Central memory CD4-positive, alpha-beta T cell (primary cell): ENCODE results near the gene KCNMA1.
"Not testable (repeated sequence)": the region's sequence is repeated elsewhere in the genome, so short reads cannot be mapped to it uniquely, and the experiment has no call there.

Source experiments
- DNase-seq: peaks from one replicate; pipeline ENCODE4 v3.0.0; 2022

The KCNMA1 gene

DNA sequence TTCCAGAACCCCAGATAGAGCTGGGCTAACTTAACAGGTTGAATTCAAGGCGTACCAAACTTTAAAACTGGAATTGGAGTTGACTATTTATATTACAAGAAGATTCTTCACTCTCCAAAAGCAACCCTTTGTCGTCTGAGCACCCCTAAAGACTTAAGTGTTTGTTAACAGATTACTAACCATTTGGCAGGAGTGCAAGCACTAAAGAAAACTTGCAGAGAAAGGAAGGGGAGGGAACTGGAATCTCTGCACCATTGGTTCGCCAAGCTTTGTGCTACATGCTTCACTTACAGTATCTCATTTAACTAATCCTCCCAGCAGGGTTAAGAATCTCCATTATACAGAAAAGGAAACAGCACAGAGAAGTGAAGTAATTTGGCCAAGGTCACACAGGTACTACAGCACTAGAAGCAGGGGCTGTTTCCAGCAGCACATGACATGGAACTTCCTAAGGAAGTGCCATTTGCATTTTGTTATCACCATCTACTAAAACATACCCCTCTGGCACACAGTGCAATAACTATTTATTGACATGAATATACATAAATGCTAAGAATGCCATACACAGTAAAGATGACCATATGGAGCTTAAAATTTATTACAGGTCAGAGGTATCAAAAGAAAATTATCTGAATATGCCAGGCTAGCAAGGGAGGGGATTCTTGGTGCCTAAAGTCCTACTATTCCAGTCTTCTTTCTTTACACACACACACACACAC is 201.2 kb downstream of the KCNMA1 start:
- DNase-seq, result no peak

DNA sequence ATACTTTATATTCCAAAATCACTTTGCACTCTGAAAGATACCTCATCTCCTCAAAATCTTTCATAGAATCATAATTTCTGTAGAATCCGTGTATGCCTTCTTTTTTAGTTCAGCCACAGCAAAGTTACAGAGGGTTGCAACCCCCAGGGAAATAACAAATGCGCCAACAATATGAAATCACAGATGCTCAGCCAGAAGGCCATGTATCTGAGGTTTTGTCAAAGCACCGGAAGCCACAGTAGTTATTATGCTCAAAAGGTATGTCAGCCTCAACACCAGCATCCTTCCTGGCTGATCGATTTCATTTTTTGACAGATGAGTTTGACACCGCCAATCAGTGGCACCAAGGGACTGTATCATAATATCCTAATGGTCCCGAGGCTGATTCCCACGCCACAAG is 204.1 kb downstream of the KCNMA1 start:
- DNase-seq, result no peak

DNA sequence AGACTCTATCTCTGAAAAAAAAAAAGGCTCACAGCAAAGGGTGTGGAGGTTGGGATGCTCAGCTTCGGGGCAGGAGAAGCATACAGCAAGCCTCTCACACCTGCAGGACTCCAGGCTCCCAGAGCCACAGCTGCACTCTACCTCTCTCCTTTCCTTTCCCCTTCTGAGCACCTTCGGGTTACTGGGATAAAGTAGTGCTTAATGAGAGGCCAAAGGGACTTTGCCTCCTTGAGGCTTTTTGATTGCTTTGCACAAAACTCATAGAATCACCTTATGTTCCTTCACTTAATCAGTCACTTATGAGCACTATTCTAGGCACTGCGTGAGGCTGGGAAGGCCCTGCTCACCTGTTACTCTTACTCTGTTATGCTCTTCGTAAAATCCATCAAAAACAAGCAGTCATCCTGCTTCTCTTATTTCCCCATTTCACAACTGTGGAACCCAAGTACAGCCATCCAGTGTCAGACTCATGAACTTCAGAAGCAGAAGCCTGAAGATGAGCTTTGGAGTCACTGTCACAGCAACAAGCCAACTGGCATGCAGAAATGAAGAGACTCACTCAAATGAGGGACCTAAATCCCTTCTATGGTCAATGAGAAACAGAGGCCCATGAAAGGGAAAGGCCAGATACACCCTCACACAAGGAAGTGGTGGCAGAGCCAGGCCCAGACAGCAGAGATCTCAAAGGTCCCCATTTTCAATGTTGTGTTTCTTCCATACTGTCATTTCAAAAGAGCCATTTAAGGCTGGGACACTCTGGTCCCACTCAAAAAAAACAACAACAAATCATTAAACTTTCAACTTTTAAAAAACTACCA is 205.4 kb downstream of the KCNMA1 start:
- no peak for DNase-seq

DNA sequence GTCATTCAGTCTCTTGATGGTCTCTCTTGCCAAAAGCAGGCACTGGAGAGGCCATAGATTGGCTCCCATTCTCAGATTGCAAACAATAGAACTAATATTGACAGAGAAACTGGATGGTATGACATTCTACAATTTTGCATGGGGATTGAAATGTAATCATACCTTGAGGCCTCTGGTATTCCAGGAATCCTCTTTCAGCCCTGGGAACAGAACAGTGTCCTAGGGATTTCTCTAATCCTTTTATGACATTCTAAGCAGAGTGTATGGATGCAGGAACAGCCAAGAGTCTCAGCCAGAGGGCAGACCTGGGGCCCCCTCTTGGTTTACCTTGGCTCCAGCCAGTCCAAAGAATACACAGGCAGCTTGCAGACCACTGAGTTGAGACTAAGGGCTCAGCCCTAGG is 206.4 kb downstream of the KCNMA1 start:
- no peak for DNase-seq

DNA sequence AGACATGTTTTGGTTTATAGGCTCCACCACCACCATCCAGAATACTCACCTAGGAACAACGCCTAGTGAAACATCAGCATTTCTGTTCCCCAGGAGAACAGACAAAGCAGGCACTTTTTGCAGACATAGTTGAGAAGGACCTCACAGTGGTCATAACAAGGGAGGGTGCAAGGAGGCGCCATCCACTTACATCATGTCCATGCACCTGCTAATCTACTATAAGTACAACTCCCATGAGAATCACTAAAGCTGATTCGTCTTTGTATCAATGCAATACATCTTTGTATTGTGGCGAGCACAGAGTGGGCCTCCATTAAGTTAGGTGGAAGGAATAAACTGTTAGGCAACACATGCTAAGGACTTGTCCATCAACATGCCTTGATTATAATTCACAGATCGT is 207.1 kb downstream of the KCNMA1 start:
- DNase-seq, result no peak

DNA sequence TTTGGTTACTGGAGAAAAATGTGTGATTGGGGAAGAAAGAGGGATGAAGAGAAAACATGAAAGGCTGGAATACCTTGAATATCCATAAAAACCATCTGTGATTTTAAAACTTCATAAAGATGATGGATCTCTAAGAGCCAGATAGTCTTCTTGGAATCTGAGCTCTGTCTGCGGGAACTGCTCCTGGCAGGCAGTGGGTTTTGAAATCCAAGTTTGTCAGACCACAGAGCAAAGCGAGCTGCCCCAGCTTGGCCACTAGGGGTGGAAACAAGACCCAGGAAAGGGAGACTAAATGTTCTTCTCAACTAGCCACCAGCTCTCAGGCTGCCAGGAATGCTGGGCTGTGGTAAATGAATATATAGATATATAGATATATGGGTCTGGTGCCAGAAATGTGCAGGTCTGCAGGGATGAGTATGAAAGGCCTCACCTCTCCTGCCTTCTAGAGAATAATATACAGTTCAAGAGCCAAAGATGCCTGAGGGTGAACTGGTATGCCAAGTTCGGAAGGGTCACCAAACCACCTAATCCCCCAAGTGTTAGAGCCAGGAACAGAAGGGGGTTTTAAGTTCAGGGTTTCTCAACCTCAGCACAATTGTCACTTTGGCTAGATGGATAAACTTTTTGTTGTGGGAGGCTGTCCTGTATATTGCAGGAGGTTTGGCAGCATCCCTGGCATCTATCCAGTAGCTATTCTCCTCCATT is 208.8 kb downstream of the KCNMA1 start:
- DNase-seq, result no peak

DNA sequence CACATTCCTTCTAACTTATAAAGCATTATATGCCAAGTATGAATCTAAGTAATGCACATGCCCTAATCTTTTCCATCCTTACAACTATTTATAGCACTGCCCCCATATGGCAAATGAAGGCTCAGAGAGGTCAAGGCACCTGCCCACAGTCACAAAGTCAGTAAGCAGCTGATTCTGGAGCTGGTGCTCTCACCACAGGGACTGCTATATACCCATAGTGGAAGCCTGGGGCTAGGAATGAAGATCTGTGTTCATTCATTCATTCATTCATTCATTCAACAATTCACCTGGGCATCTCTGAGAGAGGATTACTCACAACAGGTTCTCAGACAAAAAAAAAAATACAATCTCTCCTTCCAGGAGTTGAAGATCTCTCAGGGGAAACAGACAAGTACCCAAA is 213.4 kb downstream of the KCNMA1 start:
- DNase-seq, result no peak

DNA sequence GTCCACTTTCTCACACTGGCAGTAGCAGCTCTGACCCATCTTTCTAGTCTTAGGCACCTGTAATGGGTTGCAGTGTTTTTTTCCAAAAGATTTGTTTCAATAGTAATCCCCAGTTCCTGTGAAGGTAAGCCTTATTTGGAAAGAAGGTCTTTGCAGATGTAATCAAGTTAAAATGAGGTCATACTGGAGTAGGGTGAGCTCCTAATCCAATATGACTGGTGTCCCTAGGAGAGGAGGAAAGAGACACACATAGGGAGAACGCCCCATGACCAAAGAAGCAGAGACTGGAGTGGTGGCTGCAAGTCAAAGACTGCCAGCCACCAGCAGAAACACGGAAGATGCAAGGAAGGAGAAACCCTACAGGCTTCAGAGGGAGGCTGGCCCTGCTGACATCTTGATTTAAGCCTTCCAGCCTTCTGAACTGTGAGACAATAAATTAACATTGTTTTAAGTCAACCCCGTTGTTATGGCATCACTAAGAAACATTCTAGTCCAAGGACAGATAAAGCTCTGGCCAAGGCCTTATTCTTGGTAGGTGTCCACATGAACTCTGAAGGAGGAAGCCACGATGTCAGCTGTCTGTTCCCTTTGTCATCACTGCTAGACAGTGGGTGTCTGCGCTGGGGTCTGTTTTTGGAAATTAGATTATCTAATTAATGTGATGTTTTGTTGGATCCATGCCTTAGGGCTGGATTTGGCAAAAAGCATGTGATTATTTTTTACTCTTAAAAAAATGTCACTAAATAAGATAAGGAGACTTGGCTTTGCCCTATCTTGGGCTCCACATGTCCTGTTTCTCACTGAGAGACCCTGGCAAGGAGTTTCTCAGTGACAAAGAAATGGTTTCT is 214.9 kb downstream of the KCNMA1 start:
- DNase-seq, result no peak

DNA sequence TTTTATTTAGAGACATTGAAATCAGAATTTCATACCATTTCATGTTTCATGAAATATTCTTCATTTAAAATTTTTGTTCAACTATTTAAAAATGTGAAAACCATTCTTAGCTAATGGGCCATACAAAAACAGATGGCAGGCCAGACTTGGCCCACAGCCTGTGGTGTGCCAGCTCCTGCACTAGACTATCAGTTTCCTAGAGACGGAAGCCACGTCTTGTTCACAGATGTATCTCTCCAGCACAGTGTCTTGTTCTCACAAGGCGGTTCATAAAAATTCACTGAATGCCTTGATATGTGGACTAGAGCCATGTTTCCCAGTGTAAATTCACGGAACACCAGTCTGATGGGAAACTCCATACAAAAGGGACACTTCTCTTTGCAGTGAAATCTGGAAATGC is 216.0 kb downstream of the KCNMA1 start:
- DNase-seq, result no peak

DNA sequence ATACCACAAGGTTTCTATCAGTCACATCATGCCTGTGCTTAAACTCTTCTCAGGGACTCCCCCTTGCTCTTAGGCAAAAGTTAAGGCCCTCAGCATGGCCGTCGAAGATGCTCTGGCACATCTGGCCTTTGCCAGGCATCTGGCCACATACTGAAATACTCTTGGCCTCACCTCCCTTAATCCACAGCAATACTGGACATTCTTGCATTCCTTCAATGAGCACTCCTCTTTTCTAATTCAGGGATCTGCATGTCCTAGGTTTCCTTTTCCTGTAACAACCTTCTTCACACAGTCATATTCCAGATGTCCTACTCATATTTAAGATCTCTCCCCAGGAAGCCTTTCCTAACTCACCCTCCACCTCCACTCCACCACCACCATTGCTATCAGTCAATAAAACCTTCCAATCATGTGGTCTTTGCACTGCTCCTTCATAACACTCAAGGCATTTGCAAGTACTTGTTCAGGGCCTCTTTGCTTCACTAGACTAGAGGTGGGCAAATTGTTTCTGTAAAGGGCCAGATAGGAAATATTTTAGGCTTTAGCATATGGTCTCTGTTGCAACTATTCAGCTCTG is 216.6 kb downstream of the KCNMA1 start:
- no peak for DNase-seq

DNA sequence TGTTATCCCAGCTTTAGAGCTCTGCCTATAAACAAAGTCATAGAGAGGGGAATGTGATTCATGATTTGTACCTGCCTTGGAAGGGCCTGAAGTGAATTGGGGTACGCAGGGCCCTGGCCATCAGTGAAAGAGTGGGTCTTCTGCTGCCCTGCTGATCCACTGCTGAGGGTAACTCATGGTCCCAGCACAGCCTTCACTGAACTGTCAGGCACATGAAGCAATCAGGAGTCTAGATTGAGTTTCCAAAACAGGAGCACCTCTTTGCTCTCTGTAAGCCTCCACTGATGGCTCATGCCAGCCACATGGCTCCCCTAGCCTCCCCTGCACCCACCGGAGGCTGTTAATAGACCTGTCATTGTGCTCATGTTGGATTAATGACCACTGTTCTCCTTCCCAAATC is 217.6 kb downstream of the KCNMA1 start:
- no peak for DNase-seq

DNA sequence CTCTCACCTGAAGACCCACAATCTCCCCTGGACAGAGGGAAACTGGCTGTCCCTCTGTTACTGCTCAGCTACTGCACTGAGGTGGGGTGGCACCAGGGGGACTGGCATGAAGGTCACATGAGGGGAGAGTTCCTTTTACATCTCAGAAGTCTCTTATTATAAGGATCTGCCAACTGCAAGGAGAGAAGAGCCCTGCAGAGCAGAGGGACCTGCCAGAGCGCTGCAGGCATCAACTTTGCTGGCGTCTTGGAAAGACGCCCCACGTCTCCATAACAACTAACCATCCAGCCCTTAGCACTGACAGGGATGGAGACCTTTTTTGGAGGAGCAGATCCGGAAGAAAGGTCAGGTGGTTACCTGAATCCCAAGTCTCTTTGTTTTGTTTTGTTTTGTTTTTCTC is 218.6 kb downstream of the KCNMA1 start:
- DNase-seq, result no peak

DNA sequence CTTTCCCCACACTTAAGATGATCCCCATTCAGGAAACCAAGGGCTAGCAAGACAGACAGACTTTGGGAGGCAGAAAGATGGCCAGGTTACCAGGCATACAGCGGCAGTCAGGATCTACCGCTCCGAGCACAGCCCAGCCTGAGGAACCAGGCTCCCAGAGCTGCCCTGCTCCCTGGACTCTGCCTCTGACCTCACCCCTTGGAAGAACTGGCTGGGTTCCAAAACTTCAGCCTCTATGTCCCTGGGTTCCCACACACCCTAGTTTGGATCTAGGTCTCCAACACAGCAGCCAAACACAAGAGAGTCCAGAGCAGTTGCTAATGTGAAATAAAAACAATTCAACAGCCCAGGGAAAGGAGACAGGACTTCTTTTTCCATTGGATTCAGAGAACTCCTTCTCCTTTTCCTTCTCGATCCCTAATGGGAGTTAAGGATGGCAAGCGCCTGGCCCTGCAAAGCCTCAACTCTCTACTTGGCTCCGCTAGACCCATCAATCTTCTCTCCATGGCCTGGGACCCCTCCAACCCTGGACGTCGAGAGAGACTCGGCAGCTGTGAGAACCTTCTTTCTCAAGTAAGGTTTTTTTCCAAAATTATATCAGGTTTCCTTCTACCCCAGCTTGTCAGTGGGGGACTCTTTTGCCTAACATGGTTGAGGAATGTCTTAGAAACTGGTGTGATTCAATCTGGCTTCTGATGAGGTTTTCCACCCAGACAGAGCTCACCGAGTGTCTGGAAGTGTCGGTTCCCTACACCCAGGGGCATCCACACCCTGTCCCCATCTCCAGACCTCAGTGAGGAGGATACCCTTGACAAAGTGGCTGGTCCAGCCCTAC is 219.6 kb downstream of the KCNMA1 start:
- DNase-seq, result no peak

DNA sequence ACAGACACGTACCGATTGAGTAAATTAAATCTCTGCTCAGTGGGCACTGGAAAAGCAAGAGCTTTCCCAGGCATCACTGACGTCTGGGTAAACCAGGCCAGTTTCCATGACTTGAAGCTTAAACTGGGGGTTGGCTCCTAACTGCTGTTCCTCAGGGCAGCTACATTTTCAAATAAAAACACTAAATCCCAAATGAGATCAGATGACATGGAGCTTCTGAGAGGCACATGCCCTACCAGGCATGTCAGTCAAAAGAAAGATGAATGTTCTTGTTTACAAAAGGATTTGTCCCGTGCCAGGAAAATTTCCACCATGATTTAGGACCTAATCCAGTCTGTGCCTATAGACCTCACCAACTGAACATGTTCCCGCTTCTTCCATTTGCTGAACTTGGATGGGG is 220.2 kb downstream of the KCNMA1 start:
- no peak for DNase-seq

DNA sequence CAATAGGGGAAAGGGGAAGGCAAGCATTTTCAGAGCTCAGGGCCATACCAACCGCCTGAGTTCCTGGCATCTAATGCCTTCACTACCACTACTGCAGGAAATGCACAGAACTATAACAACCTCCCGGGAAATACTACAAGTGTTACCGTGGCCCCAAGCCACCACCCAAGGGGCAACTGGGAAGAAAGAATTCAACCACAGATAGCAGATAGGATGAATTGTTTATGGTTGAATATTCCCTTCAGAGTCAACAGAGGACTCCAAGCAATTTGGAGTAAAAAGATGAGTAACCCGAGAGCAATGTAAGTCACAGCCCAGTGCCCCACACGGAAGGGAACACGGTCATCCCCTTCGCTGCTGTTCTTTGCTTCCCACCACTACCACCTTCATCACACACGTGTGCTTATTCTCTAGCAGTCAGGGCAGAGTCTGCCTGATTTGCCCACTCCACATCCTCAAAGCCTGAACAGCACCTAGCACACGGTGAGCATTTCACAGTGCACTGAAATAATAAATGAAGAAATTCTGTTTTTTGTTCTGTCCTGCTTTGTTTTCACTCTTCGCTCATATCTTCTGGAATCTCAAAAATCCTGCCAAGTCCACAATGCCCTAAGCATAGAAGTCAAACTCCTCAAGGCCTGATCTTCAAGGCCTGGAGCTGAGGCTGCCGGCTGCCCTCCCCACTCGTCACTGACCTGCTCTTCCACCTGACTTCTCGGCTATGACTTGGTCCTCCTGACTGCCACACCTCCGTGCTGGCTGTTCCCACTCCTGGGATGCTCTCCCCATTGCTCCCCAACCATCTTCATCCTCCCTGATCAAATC is 221.1 kb downstream of the KCNMA1 start:
- no peak for DNase-seq

DNA sequence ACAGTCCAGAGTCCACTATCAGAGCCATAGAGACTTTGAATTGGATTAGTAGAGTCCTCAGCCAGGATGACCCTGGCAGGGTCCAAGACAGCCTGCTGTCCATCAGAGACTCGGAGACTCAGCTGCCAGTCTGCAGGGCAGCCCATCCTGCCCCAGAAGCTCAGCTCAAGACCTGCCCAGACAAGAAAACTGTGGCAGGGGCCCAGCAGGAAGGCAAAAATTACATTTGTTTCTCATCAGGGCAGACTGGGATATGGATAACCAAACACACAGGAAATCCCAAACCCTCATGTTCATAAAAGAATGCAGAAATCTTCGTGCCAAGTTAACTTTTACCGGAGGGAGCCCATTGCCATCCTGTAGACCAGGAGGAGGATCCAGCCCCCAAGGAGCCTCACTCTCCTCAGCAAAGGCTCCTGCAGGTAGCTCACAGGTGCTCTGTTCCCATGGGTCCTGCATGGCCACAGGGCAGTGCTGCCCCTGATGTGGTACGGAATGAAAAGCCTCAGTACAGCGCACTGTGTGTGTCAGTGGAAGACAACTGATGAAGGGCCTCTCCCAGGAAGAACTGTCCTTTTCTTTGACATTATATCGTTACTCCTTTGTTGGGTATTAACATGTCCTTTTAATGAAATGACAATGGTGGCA is 222.2 kb downstream of the KCNMA1 start:
- DNase-seq, result no peak

DNA sequence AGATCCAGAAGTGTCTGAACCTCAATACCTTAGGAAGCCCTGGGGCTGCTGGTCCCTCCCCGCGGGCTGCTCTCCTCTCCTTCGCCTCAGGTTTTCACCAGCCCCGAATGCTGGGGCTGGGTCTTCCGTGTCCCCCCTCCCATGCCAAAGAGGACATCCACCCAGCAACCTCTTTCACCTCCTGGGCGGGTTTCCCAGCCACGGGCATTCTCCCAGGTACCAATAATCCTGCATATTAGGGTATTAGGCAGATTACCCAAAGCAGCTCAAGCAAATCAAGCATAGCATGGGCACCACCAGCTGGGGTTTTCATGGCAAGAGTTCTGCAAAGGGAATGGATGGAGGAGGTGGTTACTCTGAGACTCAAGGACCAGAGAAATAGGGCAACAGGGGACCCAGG is 224.4 kb downstream of the KCNMA1 start:
- DNase-seq, result no peak

DNA sequence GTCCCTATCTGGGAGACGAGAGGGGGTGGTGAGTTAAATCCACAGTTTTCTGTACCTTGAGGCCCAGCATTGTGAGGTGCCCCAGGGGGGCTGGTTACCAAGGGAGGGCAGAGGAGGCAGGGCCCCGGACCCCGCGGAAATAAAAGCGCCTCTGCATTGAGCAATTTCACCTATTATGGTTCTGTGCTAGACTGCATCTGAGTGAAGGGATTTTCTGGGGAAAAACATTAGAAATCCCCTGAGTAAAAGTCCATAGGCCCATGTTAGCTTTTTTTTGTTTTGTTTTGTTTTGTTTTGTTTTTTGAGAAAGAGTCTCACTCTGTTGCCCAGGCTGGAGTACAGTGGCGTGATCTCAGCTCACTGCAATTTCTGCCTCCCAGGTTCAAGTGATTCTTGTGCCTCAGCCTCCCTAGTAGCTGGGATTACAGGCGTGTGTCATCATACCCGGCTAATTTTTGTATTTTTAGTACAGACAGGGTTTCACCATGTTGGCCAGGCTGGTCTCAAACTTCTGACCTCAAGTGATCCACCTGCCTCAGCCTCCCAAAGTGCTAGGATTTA is 225.0 kb downstream of the KCNMA1 start:
- not testable (repeated sequence) for DNase-seq

DNA sequence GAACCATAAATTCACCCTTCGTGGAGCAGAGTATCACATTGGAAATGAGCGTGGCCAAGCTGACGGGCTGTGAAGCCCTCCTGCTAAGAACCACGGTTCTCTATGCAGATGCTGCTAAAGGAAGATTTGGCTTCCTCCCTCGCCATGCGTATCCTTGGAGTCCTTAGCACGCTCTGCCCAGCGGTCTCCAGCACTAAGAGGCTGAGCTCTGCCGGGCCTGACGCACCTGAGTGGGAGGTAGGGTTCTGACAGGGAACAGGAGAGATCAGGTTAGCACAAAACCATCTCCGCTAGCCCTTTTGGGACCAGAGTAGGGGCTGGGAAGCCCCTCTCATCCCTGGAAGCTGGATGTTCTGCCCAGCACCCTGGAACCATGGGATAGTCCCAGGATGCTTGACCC is 225.8 kb downstream of the KCNMA1 start:
- DNase-seq, result no peak

DNA sequence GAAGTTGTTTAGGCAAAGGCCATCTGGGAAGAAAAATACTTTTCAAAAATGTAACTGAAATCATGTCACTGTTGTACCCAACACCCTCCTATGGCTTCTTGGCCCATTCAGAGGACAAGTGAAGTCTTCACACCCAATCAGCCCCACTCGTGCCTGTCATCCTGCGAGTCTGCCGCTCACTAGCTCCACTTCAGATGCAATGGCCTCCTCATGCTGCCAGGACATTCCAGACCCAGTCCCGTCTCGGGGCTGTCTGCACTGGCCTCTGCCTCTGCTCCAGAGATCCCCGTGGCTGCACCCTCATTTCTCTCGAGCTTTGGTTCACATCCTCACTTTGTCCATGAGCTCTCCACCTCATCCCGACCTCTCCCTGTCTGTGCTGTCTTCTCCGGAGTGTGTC is 227.1 kb downstream of the KCNMA1 start:
- no peak for DNase-seq
